Measurements from ENCODE around the gene TOP2B. TPM values are rescaled to one million over a fixed set of nuclear protein-coding genes. Genes with fewer than 3 reads are reported as not detected.

The TOP2B gene
- total RNA-seq, 6 experiments from 2014 or later: 26.3 to 42.3 (median 33.5) TPM

DNA sequence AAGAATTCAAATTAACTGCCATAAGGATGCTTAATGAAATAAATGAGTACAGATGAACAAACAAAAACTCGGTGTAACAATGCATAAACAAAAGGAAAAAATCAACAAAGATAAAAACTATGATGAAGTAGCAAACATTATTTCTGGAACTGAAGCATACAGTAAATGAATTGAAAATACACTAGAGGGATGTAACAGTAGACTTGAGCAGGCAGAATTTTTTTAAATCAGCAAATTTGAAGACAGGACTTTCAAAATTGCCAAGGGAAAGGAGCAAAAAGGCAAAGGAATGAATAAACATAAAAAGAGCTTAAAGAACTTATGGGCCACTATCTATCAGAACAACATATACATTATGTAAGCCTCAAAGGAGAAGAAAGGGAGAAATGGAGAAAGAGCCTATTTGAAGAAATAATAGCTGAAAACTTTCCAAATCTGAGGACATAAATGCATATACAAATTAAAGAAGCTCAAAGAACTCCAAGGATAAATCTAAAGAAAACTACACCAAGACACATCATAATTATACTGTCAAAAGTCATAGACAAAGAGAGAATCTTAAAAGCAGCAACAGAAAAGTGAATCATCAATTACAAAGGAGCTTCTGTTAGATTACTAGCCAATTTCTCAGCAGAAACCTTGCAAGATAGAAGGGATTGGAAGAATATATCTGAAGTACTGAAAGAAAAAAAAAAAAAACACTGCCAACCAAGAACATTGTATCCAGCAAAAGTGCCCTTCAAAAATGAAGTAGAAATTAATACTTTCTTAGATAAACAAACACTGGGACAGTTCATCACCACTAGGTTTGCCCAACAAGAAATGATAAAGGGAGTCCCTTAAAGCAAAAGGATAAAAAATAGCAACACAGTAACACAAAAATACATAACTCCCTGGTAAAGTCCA is 15.5 kb downstream of the TOP2B start:
- intact Hi-C loops (cut with DNase I): loop anchor here in 1 of 2 donors (10.0 kb wide), 1 partner anchor 206 kb away; no protein-coding TSS in a partner anchor
- no peak for DNase-seq

GRCh38 chr3:25648107-25648535 is 16.6 kb downstream of the TOP2B start:
- intact Hi-C loops (cut with DNase I): loop anchor here in 1 of 2 donors (10.0 kb wide), 1 partner anchor 207 kb away; no protein-coding TSS in a partner anchor

More for the DNA sequence above, 15.5 kb downstream of the TOP2B start:
- Histone ChIP-seq H3K4me3 (no peak overlapping the region), H3K36me3 (no peaks in the 10 kb centered on the region), H3K9me3 (no peaks in the 10 kb centered on the region), H3K27ac (no peak overlapping the region), H3K4me1 (peaks cover 0 to 10% (median 2%) of the 10 kb centered on the region in 4 donors), H3K27me3 (no peaks in the 10 kb centered on the region)
- TF ChIP-seq, protein P1, sequence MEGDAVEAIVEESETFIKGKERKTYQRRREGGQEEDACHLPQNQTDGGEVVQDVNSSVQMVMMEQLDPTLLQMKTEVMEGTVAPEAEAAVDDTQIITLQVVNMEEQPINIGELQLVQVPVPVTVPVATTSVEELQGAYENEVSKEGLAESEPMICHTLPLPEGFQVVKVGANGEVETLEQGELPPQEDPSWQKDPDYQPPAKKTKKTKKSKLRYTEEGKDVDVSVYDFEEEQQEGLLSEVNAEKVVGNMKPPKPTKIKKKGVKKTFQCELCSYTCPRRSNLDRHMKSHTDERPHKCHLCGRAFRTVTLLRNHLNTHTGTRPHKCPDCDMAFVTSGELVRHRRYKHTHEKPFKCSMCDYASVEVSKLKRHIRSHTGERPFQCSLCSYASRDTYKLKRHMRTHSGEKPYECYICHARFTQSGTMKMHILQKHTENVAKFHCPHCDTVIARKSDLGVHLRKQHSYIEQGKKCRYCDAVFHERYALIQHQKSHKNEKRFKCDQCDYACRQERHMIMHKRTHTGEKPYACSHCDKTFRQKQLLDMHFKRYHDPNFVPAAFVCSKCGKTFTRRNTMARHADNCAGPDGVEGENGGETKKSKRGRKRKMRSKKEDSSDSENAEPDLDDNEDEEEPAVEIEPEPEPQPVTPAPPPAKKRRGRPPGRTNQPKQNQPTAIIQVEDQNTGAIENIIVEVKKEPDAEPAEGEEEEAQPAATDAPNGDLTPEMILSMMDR (IDR thresholded peaks at IDR 0.05): no peak
- TF ChIP-seq POLR2A (IDR thresholded peaks at IDR 0.05): no peak
- no peak for ATAC-seq
- WGBS (ENCODE audit: insufficient coverage, low coverage, low lambda C conversion rate, missing lambda C conversion rate): 78% methylated on average over 1 of the region's 1 CpG

DNA sequence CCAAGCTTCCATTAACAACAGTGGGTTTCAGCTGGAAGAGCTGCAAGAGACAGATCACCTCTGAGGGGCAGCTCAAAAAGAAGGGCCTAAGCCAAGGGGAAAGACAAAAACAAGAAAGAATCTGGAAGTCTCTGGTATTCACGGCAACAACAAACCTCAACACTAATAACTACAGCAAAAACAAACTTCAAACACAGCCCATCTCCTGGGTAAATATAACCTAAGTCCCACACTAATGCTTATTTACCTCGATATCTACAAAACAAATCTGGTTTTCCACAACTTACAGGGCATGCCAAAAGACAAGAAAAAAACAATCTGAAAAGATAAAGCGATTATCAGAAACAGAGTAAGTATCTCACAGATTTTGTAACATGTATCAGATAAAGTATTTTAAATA is 29.7 kb downstream of the TOP2B start:
- no peak overlapping the region for H3K4me3 ChIP-seq
- no peaks in the 10 kb centered on the region for H3K9me3 ChIP-seq
- DNase-seq (no peak), ATAC-seq (peak in 3 of 4 donors; percentile 23 to 57 (median 51))
- peaks cover 0 to 13% (median 0%) of the 10 kb centered on the region in 4 donors for H3K36me3 ChIP-seq
- WGBS (ENCODE audit: insufficient coverage, low coverage, low lambda C conversion rate, missing lambda C conversion rate): 37% methylated on average over 3 of the region's 3 CpGs
- intact Hi-C loops (cut with DNase I): no loop called here
- peaks cover 0 to 42% (median 7%) of the 10 kb centered on the region in 4 donors for H3K4me1 ChIP-seq
- H3K27me3 ChIP-seq: no peaks in the 10 kb centered on the region
- H3K27ac ChIP-seq: no peak overlapping the region
- TF ChIP-seq, protein P1 (IDR thresholded peaks at IDR 0.05): no peak
- TF ChIP-seq POLR2A (IDR thresholded peaks at IDR 0.05): no peak

More at GRCh38 chr3:25648107-25648535, 16.6 kb downstream of the TOP2B start:
- 38% methylated on average over 3 of the region's 3 CpGs for WGBS (ENCODE audit: insufficient coverage, low coverage, low lambda C conversion rate, missing lambda C conversion rate)
- peaks cover 0 to 10% (median 2%) of the 10 kb centered on the region in 4 donors for H3K4me1 ChIP-seq
- no peaks in the 10 kb centered on the region for H3K36me3 ChIP-seq
- H3K4me3 ChIP-seq: no peak overlapping the region
- ATAC-seq (peak; percentile 100), DNase-seq (peak in 2 of 3 donors; percentile 25 to 77)
- no peak for TF ChIP-seq POLR2A (IDR thresholded peaks at IDR 0.05)
- TF ChIP-seq, protein P1 (IDR thresholded peaks at IDR 0.05): peak; percentile 88 to 97 (median 92)
- no peaks in the 10 kb centered on the region for H3K27me3 ChIP-seq
- no peak overlapping the region for H3K27ac ChIP-seq
- H3K9me3 ChIP-seq: no peaks in the 10 kb centered on the region

DNA sequence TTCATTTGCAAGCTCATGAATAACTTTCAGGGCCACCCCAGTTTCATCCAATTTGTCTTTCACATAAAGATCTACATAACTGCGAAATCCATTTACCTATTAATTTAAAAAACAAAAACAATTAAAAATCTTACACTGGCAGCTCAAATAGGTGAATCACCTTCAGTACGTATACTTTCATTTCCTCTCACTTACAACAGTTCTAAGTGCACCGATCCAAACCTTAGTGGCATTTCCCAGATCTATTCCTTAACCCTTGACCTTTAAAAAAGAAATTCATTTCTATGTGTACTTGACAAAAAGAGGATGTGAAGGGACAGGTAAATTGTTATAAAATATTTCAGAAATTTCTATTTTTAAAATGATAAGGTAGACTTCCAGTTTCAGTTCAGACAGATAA is 30.8 kb downstream of the TOP2B start:
- intact Hi-C loops (cut with DNase I): no loop called here
- Histone ChIP-seq H3K9me3 (no peaks in the 10 kb centered on the region), H3K27ac (no peak overlapping the region), H3K36me3 (peaks cover 0 to 22% (median 0%) of the 10 kb centered on the region in 4 donors), H3K27me3 (no peaks in the 10 kb centered on the region), H3K4me1 (peaks cover 0 to 42% (median 7%) of the 10 kb centered on the region in 4 donors), H3K4me3 (no peak overlapping the region)
- TF ChIP-seq, protein P1 (IDR thresholded peaks at IDR 0.05): no peak
- TF ChIP-seq POLR2A (IDR thresholded peaks at IDR 0.05): no peak
- DNase-seq: no peak
- peak in 1 of 4 donors; percentile 62 for ATAC-seq
- 71% methylated on average over 3 of the region's 3 CpGs for WGBS (ENCODE audit: insufficient coverage, low coverage, low lambda C conversion rate, missing lambda C conversion rate)
